Body of pancreas (tissue), 4 donors: Measurements from ENCODE around the gene TEAD1. TPM values are rescaled to one million over a fixed set of nuclear protein-coding genes. Genes with fewer than 3 reads are reported as not detected.

Source experiments
- ATAC-seq: fragments of 150-250 bp; one replicate; pipeline ENCODE4 v1.9.1; 2016
- DNase-seq, 4 donors: peaks; one replicate each; pipeline ENCODE4 v3.0.0-alpha.2; 2019
- H3K27ac ChIP-seq, 4 donors: fragments of 200-600 bp; sonication (generic); 1 replicate in 3 of 4; 2 replicates in 1 of 4; pipeline versions ENCODE4 v1.5.1 to v1.6.1; 2016 to 2019; ENCODE audit warnings: mild to moderate bottlenecking in 1 of 4, mixed read lengths in 1 of 4, moderate library complexity in 1 of 4
- H3K27me3 ChIP-seq, 2 donors: fragments of 200-600 bp; sonication (generic); one replicate each; pipeline ENCODE4 v1.6.0; 2016; ENCODE audit warnings: mild to moderate bottlenecking in 1 of 2
- H3K36me3 ChIP-seq, 2 donors: fragments of 200-600 bp; sonication (generic); replicated peaks in 1 of 2; 2 replicates each; pipeline ENCODE4 v1.5.1; 2016; ENCODE audit warnings: low read depth in 2 of 2; ENCODE audit not compliant: insufficient read depth in 1 of 2
- H3K4me1 ChIP-seq: fragments of 200-600 bp; sonication (generic); one replicate; pipeline ENCODE4 v1.6.0; 2016
- H3K4me3 ChIP-seq, 2 donors: fragments of 200-600 bp; sonication (generic); 1 replicate in 1 of 2; 2 replicates in 1 of 2; pipeline ENCODE4 v1.5.1; 2016 to 2019
- H3K9me3 ChIP-seq, 3 donors: fragments of 200-600 bp; sonication (generic); 1 replicate in 2 of 3; 2 replicates in 1 of 3; pipeline ENCODE4 v1.5.1; 2016
- POLR2A ChIP-seq, 3 donors: fragments of 450-650 bp; IDR thresholded peaks; one replicate each; pipeline ENCODE4 v1.6.1; 2016; ENCODE audit warnings: antibody characterized with exemption in 3 of 3, mild to moderate bottlenecking in 2 of 3
- WGBS, 2 donors: methylation state at CpG; one replicate each; pipeline ENCODE4 v1.1.5; 2017; 5-methylcytosine and 5-hydroxymethylcytosine counted together
- intact Hi-C: fragments of 100-400 bp; cut with DNase I; formaldehyde crosslinking; loops from one replicate; pipeline ENCODE4 v1.15.1; 2023
- total RNA-seq, 2 donors: library from RNA; depleted of rRNA; stranded (reverse); fragments of >200 nt; gene quantifications; one replicate each; pipeline ENCODE4 v1.1.0, GENCODE V29; 2016
- TF ChIP-seq, protein P1 (sequence below), 7 experiments: fragments of 450-650 bp in 4 of 7; fragments of 200-600 bp in 3 of 7; sonication (generic) in 3 of 7; IDR thresholded peaks; one replicate each; pipeline ENCODE4 v1.5.1; 2016 to 2019; ENCODE audit warnings: antibody characterized with exemption in 7 of 7

The TEAD1 gene
- total RNA-seq, 2 donors from 2014 or later: 36.9 to 55.0 TPM

GRCh38 chr11:12865863-12866595, 191.8 kb downstream of the TEAD1 start:
- no peaks in the 10 kb centered on the region for H3K27me3 ChIP-seq
- H3K9me3 ChIP-seq: no peaks in the 10 kb centered on the region
- no peaks in the 10 kb centered on the region for H3K36me3 ChIP-seq
- 56 to 74% methylated on average over 6 of the region's 6 CpGs for WGBS, 2 donors
- H3K4me1 ChIP-seq: peaks cover 9% of the 10 kb centered on the region
- intact Hi-C loops: no loop called here
- peak overlapping the region in 1 of 4 donors; percentile 37 for H3K27ac ChIP-seq
- ATAC-seq: no peak
- H3K4me3 ChIP-seq: no peak overlapping the region
- TF ChIP-seq POLR2A (IDR thresholded peaks at IDR 0.05): no peak
- TF ChIP-seq, protein P1, sequence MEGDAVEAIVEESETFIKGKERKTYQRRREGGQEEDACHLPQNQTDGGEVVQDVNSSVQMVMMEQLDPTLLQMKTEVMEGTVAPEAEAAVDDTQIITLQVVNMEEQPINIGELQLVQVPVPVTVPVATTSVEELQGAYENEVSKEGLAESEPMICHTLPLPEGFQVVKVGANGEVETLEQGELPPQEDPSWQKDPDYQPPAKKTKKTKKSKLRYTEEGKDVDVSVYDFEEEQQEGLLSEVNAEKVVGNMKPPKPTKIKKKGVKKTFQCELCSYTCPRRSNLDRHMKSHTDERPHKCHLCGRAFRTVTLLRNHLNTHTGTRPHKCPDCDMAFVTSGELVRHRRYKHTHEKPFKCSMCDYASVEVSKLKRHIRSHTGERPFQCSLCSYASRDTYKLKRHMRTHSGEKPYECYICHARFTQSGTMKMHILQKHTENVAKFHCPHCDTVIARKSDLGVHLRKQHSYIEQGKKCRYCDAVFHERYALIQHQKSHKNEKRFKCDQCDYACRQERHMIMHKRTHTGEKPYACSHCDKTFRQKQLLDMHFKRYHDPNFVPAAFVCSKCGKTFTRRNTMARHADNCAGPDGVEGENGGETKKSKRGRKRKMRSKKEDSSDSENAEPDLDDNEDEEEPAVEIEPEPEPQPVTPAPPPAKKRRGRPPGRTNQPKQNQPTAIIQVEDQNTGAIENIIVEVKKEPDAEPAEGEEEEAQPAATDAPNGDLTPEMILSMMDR (IDR thresholded peaks at IDR 0.05): no peak
- DNase-seq: peak in 1 of 4 donors; percentile 18

DNA sequence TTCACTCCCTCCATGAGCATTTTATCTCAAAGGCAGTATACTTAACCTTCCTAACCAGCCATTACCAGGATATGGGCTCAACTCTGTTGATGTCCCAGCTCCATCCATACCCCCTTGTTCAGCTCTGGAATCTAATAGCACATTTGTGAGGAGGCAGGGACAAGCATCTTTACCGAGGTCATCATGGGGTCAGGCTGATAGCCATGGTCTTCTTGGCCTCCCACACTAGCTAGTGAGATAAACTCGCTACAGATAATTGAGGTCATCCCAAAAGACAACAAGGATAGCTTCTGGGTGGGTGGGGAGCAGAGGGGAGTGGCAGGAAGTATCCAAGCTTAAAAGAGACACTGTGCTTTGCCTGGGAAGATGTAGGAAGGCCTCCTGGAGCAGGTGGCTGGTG, 193.3 kb downstream of the TEAD1 start:
- H3K4me1 ChIP-seq: peaks cover 9% of the 10 kb centered on the region
- ATAC-seq: no peak
- WGBS, 2 donors: 72 to 83% methylated on average over 2 of the region's 2 CpGs

DNA sequence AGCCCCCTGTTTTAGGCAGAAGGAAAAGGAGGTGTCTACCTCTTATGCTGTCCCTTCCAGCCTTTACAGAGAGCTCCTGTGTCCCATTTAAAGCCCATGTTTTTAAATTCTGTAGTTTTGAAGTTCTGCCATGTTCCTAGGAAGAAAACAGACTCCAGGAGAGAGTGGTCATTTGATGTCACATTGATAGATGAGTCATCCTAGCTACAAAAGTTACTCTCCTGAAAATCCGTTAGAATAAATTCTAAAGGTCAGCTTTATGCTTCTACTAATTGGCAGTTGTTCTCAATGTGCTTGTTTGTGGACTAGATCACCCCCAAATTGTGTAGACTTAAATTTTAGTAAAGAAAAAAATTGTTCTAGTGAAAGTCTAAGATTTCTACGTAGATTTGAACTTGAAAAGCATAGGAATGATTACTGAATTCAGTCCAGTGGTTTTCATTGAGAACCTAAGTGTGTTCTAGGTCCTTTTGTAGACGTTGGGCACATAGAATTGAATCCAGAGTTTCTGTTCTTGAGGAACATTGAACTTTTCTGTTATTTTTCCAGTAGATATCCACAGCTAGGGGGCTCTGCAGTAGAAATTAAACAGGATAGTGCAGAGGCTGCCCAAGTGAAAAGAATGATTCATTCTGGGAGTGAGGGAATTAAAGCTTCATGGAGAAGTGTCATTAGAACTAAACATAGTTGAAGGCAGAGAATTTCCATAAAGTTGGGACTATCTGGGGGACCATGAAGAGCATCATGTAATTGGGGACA, 194.3 kb downstream of the TEAD1 start:
- intact Hi-C loops: no loop called here
- Histone ChIP-seq H3K27me3 (no peaks in the 10 kb centered on the region), H3K4me3 (no peak overlapping the region), H3K36me3 (no peaks in the 10 kb centered on the region), H3K9me3 (no peaks in the 10 kb centered on the region), H3K4me1 (peaks cover 9% of the 10 kb centered on the region), H3K27ac (no peak overlapping the region)
- TF ChIP-seq, protein P1 (IDR thresholded peaks at IDR 0.05): peak in 1 of 7 experiments; percentile 21
- no peak for TF ChIP-seq POLR2A (IDR thresholded peaks at IDR 0.05)
- DNase-seq: no peak
- 81% methylated on average over 3 of the region's 3 CpGs for WGBS, 2 donors
- ATAC-seq: no peak

More for the DNA sequence above, 193.3 kb downstream of the TEAD1 start:
- H3K36me3 ChIP-seq: no peaks in the 10 kb centered on the region
- TF ChIP-seq POLR2A (IDR thresholded peaks at IDR 0.05): no peak
- TF ChIP-seq, protein P1 (IDR thresholded peaks at IDR 0.05): no peak
- no peak overlapping the region for H3K4me3 ChIP-seq
- H3K27ac ChIP-seq: no peak overlapping the region
- no peak for DNase-seq
- H3K27me3 ChIP-seq: no peaks in the 10 kb centered on the region
- no peaks in the 10 kb centered on the region for H3K9me3 ChIP-seq
- intact Hi-C loops: no loop called here

DNA sequence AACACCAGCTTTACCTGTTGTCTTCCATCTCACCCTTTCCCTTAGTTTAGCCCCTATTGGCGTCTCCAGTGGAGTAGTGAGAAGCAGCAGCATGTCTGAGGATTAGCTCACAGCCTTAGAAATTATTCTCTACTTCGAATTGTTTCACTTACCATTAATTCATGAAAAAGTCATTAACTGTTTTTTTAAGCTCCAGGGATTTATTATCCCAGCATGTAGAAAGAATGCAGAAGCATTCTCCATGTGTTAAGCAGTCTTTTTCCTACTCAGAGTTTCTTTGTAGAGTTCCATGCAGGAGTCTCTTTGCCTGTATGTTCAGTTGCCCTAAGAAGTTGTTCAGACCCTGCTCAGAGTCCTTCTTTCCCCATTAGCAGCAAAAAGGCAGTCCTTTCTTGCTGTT, 197.0 kb downstream of the TEAD1 start:
- TF ChIP-seq, protein P1 (IDR thresholded peaks at IDR 0.05): no peak
- TF ChIP-seq POLR2A (IDR thresholded peaks at IDR 0.05): no peak
- no peak overlapping the region for H3K27ac ChIP-seq
- WGBS, 2 donors: 68 to 71% methylated on average over 2 of the region's 2 CpGs
- H3K9me3 ChIP-seq: no peaks in the 10 kb centered on the region
- intact Hi-C loops: no loop called here
- ATAC-seq (no peak), DNase-seq (no peak)
- no peaks in the 10 kb centered on the region for H3K4me1 ChIP-seq
- no peaks in the 10 kb centered on the region for H3K36me3 ChIP-seq
- no peak overlapping the region for H3K4me3 ChIP-seq
- no peaks in the 10 kb centered on the region for H3K27me3 ChIP-seq
